Tongue (tissue), 2 donors: ENCODE results near the gene TSPYL2. TPM values are rescaled to one million over a fixed set of nuclear protein-coding genes. Genes with fewer than 3 reads are reported as not detected.

Experiments
- DNase-seq: peaks from one replicate; pipeline ENCODE4 v3.0.0-alpha.2; 2015
- total RNA-seq: library from RNA; depleted of rRNA; stranded (reverse); fragments of >200 nt; gene quantifications from one replicate; pipeline ENCODE4 v1.2.3, GENCODE V29; 2014

The TSPYL2 gene
- total RNA-seq, 1 donor from 2014 or later, result 16.2 TPM

GRCh38 chrX:53080628-53081580 is 1.3 kb upstream of the TSPYL2 start:
- no peak for DNase-seq

DNA sequence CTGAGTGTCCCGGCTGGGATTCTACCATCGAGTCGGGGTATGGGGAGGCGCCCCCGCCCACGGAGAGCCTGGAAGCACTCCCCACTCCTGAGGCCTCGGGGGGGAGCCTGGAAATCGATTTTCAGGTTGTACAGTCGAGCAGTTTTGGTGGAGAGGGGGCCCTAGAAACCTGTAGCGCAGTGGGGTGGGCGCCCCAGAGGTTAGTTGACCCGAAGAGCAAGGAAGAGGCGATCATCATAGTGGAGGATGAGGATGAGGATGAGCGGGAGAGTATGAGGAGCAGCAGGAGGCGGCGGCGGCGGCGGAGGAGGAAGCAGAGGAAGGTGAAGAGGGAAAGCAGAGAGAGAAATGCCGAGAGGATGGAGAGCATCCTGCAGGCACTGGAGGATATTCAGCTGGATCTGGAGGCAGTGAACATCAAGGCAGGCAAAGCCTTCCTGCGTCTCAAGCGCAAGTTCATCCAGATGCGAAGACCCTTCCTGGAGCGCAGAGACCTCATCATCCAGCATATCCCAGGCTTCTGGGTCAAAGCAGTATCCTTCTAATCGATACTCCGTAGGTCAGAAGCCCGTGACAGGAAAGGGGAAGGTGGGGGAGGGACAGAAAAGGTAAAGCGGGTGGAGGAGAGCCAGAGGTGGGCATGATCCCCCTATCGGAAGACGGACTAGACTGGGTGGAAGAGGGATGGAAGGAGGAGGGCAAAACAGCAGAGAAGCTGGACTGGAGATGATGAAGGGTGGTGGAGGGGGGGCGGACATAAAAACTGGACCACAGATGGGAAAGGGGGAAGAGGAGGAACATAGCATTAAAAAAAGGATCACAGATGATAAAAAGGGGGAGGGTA is 828 bp downstream of the TSPYL2 start:
- DNase-seq, result no peak

GRCh38 chrX:53084043-53084570 is 1.9 kb downstream of the TSPYL2 start:
- no peak for DNase-seq

- no peak for DNase-seq
Observed at GRCh38 chrX:53084863-53085262, 2.7 kb downstream of the TSPYL2 start.

GRCh38 chrX:53085661-53086229 is 3.6 kb downstream of the TSPYL2 start:
- no peak for DNase-seq

- DNase-seq, result no peak
Observed at GRCh38 chrX:53086464-53086863, 4.3 kb downstream of the TSPYL2 start.

- DNase-seq, result no peak
Observed at GRCh38 chrX:53087388-53087831, 5.2 kb downstream of the TSPYL2 start.

DNA sequence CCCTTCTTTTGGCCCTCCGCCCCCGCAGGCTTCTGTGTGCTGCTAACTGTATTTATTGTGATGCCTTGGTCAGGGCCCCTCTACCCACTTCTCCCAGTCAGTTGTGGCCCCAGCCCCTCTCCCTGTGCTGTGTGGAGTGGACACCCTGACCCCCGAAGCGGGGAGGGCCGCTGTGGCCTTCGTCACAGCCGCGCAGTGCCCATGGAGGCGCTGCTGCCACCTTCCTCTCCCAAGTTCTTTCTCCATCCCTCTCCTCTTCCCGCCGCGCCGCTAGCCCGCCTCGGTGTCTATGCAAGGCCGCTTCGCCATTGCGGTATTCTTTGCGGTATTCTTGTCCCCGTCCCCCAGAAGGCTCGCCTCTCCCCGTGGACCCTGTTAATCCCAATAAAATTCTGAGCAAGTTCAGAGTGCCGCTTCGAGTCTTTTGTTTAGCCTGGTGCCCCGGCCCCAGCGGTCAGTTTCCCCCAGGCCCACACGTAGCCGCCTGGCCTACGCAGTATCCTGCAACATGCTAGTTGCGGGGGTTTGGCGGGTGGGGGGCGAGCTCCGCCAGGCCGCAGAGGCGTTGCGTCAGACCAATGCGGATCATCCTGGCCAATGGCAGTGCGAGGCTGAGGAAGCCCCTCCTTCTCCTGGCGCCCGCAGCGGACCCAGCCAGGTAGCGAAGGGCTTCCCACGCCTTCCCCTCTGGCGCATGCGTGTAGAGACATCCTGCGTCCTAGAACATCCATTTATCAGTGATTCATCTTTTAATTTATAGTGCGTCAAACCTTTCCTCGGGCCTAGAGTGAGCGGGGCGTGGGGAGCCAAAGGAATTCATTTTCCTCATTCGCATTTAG is 6.2 kb downstream of the TSPYL2 start:
- peak; percentile 90 for DNase-seq

DNA sequence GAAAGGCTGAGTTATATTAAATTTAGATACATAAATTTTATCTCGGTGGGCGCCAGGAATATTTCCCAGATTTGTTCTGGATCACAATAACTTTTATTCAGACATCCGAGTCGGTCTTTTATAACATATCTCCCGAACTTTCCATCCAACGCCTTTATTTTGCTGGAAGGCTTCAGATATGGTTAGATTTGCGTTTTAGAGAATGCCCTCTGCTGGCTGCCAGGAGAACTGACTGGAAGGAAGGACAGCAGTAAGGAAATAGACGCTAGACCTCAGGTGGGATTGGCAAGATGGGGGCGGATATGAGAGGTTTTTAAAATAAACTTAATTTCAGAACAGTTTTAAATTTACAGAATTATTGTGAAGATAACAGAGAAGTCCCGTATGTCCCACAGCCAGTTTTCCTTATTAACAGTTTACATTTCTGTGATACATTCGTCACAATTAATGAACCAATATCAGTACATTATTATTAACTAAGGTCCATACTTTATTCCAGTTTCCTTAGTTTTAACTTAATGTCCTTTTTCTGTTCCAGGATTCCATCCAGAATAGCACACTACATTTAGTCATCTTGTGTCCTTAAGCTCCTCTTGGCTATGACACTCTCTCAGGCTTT is 7.2 kb downstream of the TSPYL2 start:
- DNase-seq, result peak; percentile 75

- no peak for DNase-seq
Observed at GRCh38 chrX:53089925-53090324, 7.8 kb downstream of the TSPYL2 start.

DNA sequence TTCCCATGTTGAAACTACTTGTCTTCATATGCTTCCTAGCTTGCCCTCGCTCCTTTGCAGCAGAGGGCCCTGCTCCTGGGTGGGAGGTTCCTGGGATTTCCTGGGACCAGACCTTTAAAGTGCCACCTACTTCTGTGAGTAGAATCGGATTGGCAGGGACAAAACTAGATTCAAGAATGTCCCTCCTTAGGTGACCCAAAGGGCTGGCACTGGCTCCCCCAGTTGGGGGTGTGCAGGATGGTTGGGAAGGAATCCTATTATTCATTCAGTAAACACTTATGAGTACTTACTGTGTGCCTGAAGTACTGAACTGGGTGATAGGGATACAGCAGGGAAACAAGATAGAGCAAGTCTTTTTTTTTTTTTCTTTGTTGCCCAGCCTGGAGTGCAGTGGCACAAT is 9.2 kb downstream of the TSPYL2 start:
- DNase-seq, result no peak

DNA sequence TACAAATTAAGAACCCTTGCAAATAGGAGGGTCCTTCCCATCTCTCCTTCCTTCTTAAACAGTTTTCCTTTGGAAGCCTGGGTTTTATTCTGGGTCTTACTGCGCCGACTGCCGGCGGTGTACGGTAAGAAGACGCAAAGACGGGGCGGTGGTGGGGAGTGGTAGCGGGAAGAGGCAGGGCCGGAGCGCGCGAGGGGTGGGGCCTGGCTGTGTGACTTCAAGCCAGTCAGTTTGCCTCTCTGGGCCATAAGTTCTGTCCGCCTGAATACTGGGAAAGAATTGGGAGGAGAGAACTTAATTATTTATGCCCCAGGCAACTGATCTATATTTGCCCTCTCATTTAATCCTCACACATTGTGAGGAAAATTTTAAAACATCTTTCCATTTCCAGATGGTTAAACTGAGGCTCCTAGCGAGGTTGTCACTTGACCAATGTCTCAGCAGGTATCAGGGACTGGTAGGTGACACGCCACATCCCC is 11.0 kb downstream of the TSPYL2 start:
- DNase-seq, result peak; percentile 83

- peak; percentile 97 for DNase-seq
Observed at GRCh38 chrX:53093748-53094581, 11.8 kb downstream of the TSPYL2 start, which contains the start of gene KANTR. Gene KANTR (plus strand): TSS chrX:53094142. CDS start chrX:53124273, 30,131 bp downstream.

- DNase-seq, result no peak
Observed at GRCh38 chrX:53094582-53094905, 12.4 kb downstream of the TSPYL2 start.

DNA sequence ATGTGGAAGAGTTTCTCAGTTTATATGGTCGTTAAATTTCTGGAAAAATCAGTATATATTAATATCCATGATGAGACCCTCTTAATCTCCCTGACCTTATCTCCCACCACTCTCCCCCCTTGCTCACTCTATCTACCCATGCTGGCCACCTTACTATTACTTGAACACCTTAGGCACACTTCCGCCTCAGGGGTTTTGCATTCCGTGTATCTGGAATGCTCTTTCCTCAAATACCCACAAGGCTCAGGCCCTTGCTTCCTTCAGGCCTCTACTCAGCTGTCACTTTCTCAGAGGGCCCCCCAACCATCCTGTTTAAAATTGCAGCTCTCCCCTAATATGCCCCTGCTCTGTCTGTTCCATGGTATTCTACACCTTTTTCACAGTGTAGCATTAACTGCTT is 13.6 kb downstream of the TSPYL2 start:
- DNase-seq, result no peak

GRCh38 chrX:53114864-53115549 is 32.8 kb downstream of the TSPYL2 start:
- no peak for DNase-seq

GRCh38 chrX:53115550-53115874 is 33.3 kb downstream of the TSPYL2 start:
- DNase-seq, result no peak

DNA sequence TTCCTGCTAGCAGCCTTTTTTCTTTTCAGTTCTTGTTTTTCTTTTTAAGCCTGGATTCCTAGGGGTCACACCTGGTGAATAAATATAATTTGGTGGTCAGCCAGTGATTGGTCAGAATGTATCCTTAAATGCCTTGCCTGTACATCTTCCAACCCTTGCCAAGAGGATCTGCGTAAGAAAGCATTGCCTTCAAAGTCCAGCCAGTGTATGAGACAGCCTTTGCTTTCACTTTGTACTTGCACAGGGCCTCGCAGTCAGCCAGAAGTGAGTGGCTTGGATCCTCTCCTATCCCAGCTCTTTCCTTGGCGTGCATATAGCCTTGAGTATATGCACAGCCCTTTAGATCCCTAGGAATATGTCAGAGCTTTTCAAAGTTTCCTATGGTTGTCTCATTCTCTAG is 33.9 kb downstream of the TSPYL2 start:
- DNase-seq, result peak; percentile 49

- no peak for DNase-seq
Observed at GRCh38 chrX:53122013-53122412, 39.8 kb downstream of the TSPYL2 start.
